Esophagus squamous epithelium (tissue), 4 donors: Measurements from ENCODE around the gene CTAG1A.
"Not testable (repeated sequence)": the region's sequence is repeated elsewhere in the genome, so short reads cannot be mapped to it uniquely, and the experiment has no call there.

Experiments
- CTCF ChIP-seq, 6 experiments: fragments of 450-650 bp in 4 of 6; fragments of 200-600 bp in 2 of 6; sonication (generic) in 2 of 6; IDR thresholded peaks; one replicate each; pipeline ENCODE4 v1.5.1; 2016 to 2019; ENCODE audit warnings: antibody characterized with exemption in 6 of 6, mild to moderate bottlenecking in 4 of 6, moderate library complexity in 4 of 6
- POLR2A ChIP-seq, 4 donors: fragments of 450-650 bp; IDR thresholded peaks; one replicate each; pipeline ENCODE4 v1.6.1; 2017; ENCODE audit warnings: antibody characterized with exemption in 4 of 4, mild to moderate bottlenecking in 4 of 4, moderate library complexity in 3 of 4

DNA sequence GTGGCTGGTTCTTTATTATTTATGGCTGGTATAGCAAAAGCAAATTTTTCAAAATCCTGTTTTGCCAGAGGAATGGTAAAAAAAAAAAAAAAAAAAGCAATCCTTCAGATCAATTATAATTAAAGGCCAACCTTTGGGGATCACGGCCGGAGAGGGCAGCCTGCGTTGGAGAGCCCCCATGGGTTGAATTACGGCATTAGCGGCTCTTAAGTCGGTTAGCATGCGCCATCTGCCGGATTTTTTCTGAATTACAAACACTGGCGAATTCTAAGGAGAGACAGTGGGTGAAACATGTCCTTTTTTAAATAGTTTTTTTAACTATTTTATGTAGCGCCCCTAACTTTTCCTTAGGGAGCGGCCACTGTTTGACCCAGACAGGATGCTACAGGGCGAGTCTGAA is 28.7 kb downstream of the CTAG1A start:
- TF ChIP-seq POLR2A, CTCF (IDR thresholded peaks at IDR 0.05): not testable (repeated sequence)
